Measurements from ENCODE around the gene CCDC88B.
"Not testable (repeated sequence)": the region's sequence is repeated elsewhere in the genome, so short reads cannot be mapped to it uniquely, and the experiment has no call there.

CCDC88B gene

DNA sequence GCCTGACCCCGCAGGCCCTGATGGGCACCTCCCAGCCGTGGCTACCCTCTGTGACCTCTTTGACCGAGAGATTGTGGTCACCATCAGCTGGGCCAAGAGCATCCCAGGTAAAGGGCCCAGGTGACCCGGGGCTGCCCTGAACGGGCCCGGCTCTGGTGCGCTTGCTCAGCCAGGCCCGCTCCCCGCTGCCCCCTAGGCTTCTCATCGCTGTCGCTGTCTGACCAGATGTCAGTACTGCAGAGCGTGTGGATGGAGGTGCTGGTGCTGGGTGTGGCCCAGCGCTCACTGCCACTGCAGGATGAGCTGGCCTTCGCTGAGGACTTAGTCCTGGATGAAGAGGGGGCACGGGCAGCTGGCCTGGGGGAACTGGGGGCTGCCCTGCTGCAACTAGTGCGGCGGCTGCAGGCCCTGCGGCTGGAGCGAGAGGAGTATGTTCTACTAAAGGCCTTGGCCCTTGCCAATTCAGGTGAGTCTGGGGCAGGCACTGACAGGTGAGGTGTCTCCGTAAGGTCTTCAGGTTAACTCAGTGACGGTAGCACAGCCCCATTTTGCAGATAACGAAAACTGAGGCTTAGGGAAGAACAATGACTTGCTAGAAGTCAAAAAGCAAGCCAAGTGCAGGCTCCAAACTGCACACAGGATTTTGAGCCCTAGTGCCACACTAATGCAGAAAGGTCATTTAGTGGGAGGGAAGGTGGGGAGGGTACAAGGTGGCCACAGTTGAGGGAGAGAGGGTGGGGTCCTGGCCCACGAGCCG is 25.0 kb upstream of the CCDC88B start:
- TF ChIP-seq SUZ12 (IDR thresholded peaks at IDR 0.05; ENCODE audit: extremely low read depth, insufficient read depth, insufficient read length) (no peak), ZNF274 (IDR thresholded peaks at IDR 0.05; ENCODE audit: low read depth, low read length) (no peak), YY1 (IDR thresholded peaks at IDR 0.05; ENCODE audit: insufficient read depth, insufficient read length) (no peak)
- Histone ChIP-seq H3K9me3 (ENCODE audit: insufficient read depth, low read length) (no peaks in the 10 kb centered on the region), H3K9ac (ENCODE audit: insufficient read length, low read depth) (no peak overlapping the region), H3K36me3 (ENCODE audit: insufficient read depth, insufficient read length, low read length) (peaks cover 60% of the 10 kb centered on the region), H3K4me3 (ENCODE audit: insufficient read length, low read depth) (no peak overlapping the region), H3K4me1 (ENCODE audit: insufficient read depth, insufficient read length) (peaks cover 13% of the 10 kb centered on the region), H3K27me3 (ENCODE audit: insufficient read depth, insufficient read length) (no peaks in the 10 kb centered on the region)
- no peak for DNase-seq (ENCODE audit: low read depth, low spot score)

DNA sequence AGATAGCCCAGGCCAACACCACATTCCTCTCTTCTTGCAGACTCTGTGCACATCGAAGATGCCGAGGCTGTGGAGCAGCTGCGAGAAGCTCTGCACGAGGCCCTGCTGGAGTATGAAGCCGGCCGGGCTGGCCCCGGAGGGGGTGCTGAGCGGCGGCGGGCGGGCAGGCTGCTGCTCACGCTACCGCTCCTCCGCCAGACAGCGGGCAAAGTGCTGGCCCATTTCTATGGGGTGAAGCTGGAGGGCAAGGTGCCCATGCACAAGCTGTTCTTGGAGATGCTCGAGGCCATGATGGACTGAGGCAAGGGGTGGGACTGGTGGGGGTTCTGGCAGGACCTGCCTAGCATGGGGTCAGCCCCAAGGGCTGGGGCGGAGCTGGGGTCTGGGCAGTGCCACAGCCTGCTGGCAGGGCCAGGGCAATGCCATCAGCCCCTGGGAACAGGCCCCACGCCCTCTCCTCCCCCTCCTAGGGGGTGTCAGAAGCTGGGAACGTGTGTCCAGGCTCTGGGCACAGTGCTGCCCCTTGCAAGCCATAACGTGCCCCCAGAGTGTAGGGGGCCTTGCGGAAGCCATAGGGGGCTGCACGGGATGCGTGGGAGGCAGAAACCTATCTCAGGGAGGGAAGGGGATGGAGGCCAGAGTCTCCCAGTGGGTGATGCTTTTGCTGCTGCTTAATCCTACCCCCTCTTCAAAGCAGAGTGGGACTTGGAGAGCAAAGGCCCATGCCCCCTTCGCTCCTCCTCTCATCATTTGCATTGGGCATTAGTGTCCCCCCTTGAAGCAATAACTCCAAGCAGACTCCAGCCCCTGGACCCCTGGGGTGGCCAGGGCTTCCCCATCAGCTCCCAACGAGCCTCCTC is 24.1 kb upstream of the CCDC88B start:
- not testable (repeated sequence) for DNase-seq (ENCODE audit: low read depth, low spot score); H3K9me3 ChIP-seq (ENCODE audit: insufficient read depth, low read length); H3K27me3 ChIP-seq (ENCODE audit: insufficient read depth, insufficient read length)
- peak overlapping the region; percentile 94 for H3K4me3 ChIP-seq (ENCODE audit: insufficient read length, low read depth)
- H3K4me1 ChIP-seq (ENCODE audit: insufficient read depth, insufficient read length), result peaks cover 13% of the 10 kb centered on the region
- H3K9ac ChIP-seq (ENCODE audit: insufficient read length, low read depth), result peak overlapping the region; percentile 71
- H3K36me3 ChIP-seq (ENCODE audit: insufficient read depth, insufficient read length, low read length), result peaks cover 65% of the 10 kb centered on the region

DNA sequence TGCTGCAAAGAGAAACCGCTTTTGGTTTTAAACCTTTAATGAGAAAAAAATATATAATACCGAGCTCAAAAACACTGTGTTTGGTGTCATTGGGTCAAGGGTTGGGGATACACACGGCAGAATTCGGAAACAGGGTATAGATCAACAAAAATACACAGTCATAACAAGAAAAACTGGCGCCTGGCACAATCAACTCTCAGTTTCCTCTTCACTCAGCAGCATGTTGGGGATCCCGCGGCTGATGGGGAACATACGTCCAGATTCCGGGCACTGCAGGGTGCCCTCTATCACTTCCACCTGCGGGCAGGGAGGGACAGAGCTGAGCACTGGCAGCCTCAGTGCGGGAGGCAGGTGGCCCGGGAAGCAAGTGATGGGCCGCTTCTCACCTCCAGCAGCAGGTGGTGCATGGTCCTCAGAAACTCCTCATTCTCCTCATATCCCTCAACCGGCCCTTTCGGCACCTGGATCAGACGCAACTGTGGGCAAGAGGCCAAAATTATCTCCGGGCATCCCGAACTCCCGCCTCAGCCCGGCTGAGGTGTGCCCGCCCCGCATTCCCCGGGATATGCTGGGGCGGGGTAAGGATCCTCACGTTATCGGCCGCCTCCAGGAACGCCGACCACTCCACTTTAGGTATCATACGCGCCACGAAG is 23.2 kb upstream of the CCDC88B start:
- Histone ChIP-seq H3K27me3 (ENCODE audit: insufficient read depth, insufficient read length) (no peaks in the 10 kb centered on the region), H3K36me3 (ENCODE audit: insufficient read depth, insufficient read length, low read length) (peaks cover 69% of the 10 kb centered on the region), H3K4me1 (ENCODE audit: insufficient read depth, insufficient read length) (peaks cover 15% of the 10 kb centered on the region), H3K9ac (ENCODE audit: insufficient read length, low read depth) (peak overlapping the region; percentile 96), H3K9me3 (ENCODE audit: insufficient read depth, low read length) (no peaks in the 10 kb centered on the region), H3K4me3 (ENCODE audit: insufficient read length, low read depth) (peak overlapping the region; percentile 94)
- no peak for DNase-seq (ENCODE audit: low read depth, low spot score)
- no peak for TF ChIP-seq SUZ12 (IDR thresholded peaks at IDR 0.05; ENCODE audit: extremely low read depth, insufficient read depth, insufficient read length)
- no peak for TF ChIP-seq ZNF274 (IDR thresholded peaks at IDR 0.05; ENCODE audit: low read depth, low read length)
- TF ChIP-seq YY1 (IDR thresholded peaks at IDR 0.05; ENCODE audit: insufficient read depth, insufficient read length), result no peak

DNA sequence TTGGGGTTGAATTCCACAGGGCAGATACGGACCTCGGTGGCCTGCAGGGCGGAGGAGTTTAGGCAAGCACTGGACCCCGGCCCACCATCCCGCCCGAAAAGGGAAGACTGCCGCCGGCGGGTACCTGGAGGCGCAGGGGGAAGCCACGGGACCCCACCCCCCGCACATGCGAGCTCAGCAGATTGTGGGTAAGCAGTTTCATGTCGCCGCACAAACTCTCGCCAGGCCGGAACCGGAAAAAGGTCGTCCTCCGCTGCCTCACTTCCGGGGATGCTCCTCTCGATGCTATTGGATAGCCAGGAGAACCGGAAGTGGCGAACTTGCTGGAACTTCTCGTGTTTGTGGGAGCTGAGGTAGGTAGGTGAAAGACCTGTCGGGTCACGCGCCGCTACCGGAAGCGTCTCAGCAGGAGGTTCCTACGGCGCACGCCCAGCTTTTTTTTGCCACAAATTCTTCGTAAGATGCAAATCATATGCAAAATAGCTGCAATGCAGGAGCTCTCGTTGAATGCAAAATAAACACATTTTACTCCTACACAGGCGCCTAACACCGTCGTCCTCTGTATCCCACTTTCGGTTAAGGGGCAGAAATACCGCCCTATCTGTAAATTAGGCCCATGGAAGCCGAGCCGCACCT is 22.6 kb upstream of the CCDC88B start, which contains the start of gene TRMT112:
Gene TRMT112, minus strand, starts transcription at position 235 of the 636 bp plus-strand sequence. Its CDS starts 33 bp downstream, at position 202.
- no peak for TF ChIP-seq ZNF274 (IDR thresholded peaks at IDR 0.05; ENCODE audit: low read depth, low read length)
- no peak for TF ChIP-seq YY1 (IDR thresholded peaks at IDR 0.05; ENCODE audit: insufficient read depth, insufficient read length)
- peaks cover 73% of the 10 kb centered on the region for H3K36me3 ChIP-seq (ENCODE audit: insufficient read depth, insufficient read length, low read length)
- H3K4me3 ChIP-seq (ENCODE audit: insufficient read length, low read depth), result peak within 1 kb of the TSS; percentile 94

DNA sequence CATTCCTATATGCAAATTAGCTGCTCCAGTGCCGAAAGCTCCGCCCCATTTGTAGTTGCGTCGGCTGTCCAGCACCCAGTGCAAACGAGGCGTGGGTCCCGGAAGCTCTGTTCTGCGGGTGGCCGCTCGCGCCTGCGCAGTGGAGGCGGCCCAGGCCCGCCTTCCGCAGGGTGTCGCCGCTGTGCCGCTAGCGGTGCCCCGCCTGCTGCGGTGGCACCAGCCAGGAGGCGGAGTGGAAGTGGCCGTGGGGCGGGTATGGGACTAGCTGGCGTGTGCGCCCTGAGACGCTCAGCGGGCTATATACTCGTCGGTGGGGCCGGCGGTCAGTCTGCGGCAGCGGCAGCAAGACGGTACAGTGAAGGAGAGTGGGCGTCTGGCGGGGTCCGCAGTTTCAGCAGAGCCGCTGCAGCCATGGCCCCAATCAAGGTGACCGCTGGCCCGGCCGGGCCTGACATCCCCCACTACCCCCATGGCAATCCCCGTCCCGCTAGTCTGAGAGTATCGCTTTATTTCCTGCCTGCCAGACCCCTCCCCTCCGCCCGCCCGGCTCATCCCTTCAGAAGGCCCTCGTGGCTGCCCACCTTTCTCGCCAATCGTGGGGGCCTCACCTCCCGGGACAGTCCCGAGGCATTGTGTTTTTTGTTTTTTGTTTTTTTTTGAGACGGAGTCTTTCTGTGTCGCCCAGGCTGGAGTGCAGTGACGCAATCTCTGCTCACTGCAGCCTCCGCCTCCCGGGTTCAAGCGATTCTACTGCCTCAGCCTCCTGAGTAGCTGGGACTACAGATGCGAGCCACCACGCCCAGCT is 21.8 kb upstream of the CCDC88B start, which contains the start of gene PRDX5:
Gene PRDX5, plus strand, starts transcription at position 161 of the 805 bp plus-strand sequence. Its CDS starts 95 bp downstream, at position 256.
- H3K36me3 ChIP-seq (ENCODE audit: insufficient read depth, insufficient read length, low read length), result peaks cover 73% of the 10 kb centered on the region
- no peaks in the 10 kb centered on the region for H3K27me3 ChIP-seq (ENCODE audit: insufficient read depth, insufficient read length)
- H3K9me3 ChIP-seq (ENCODE audit: insufficient read depth, low read length), result no peaks in the 10 kb centered on the region

More for the DNA sequence above, 22.6 kb upstream of the CCDC88B start, which contains the start of gene TRMT112:
- Histone ChIP-seq H3K4me1 (ENCODE audit: insufficient read depth, insufficient read length) (peaks cover 20% of the 10 kb centered on the region), H3K27me3 (ENCODE audit: insufficient read depth, insufficient read length) (no peaks in the 10 kb centered on the region), H3K9me3 (ENCODE audit: insufficient read depth, low read length) (no peaks in the 10 kb centered on the region), H3K9ac (ENCODE audit: insufficient read length, low read depth) (peak within 1 kb of the TSS; percentile 96)
- DNase-seq (ENCODE audit: low read depth, low spot score), result peak; percentile 96

More for the DNA sequence above, 21.8 kb upstream of the CCDC88B start, which contains the start of gene PRDX5:
- H3K4me3 ChIP-seq (ENCODE audit: insufficient read length, low read depth), result peak within 1 kb of the TSS; percentile 94
- peaks cover 27% of the 10 kb centered on the region for H3K4me1 ChIP-seq (ENCODE audit: insufficient read depth, insufficient read length)
- peak within 1 kb of the TSS; percentile 96 for H3K9ac ChIP-seq (ENCODE audit: insufficient read length, low read depth)
- TF ChIP-seq ZNF274 (IDR thresholded peaks at IDR 0.05; ENCODE audit: low read depth, low read length), result no peak
- TF ChIP-seq SUZ12 (IDR thresholded peaks at IDR 0.05; ENCODE audit: extremely low read depth, insufficient read depth, insufficient read length), result no peak
- TF ChIP-seq YY1 (IDR thresholded peaks at IDR 0.05; ENCODE audit: insufficient read depth, insufficient read length), result no peak
- DNase-seq (ENCODE audit: low read depth, low spot score), result peak; percentile 90
